Measurements from ENCODE around the gene CASZ1.

Gene CASZ1

GRCh38 chr1:10693152-10693496 lies 103.3 kb downstream of the CASZ1 start:
- TF ChIP-seq CTCF (IDR thresholded peaks at IDR 0.05; ENCODE audit: low read depth, low read length, missing control alignments): no peak
- no peak overlapping the region for H3K4me3 ChIP-seq (ENCODE audit: low read depth, low read length)
- in situ Hi-C loops (cut with HindIII; ENCODE audit: low pct_ligation_motif_present, low sequenced_read_pairs): no loop called here
- no peak overlapping the region for H3K27ac ChIP-seq
- DNase-seq: no peak
- H3K36me3 ChIP-seq (replicated peaks): no peaks in the 10 kb centered on the region
- no peaks in the 10 kb centered on the region for H3K27me3 ChIP-seq (replicated peaks)

- DNase-seq: no peak
- in situ Hi-C loops (cut with HindIII; ENCODE audit: low pct_ligation_motif_present, low sequenced_read_pairs): no loop called here
- Histone ChIP-seq H3K27me3 (replicated peaks) (no peaks in the 10 kb centered on the region), H3K36me3 (replicated peaks) (no peaks in the 10 kb centered on the region), H3K27ac (no peak overlapping the region), H3K4me3 (ENCODE audit: low read depth, low read length) (no peak overlapping the region)
- TF ChIP-seq CTCF (IDR thresholded peaks at IDR 0.05; ENCODE audit: low read depth, low read length, missing control alignments): peak; percentile 34
These were observed 103.9 kb downstream of the CASZ1 start for GRCh38 chr1:10692401-10693021.

- TF ChIP-seq CTCF (IDR thresholded peaks at IDR 0.05; ENCODE audit: low read depth, low read length, missing control alignments): no peak
- H3K27me3 ChIP-seq (replicated peaks): no peaks in the 10 kb centered on the region
- no peaks in the 10 kb centered on the region for H3K36me3 ChIP-seq (replicated peaks)
- in situ Hi-C loops (cut with HindIII; ENCODE audit: low pct_ligation_motif_present, low sequenced_read_pairs): no loop called here
- H3K27ac ChIP-seq: no peak overlapping the region
- no peak for DNase-seq
- no peak overlapping the region for H3K4me3 ChIP-seq (ENCODE audit: low read depth, low read length)
These were observed 104.7 kb downstream of the CASZ1 start for GRCh38 chr1:10691740-10692125.

- no peak overlapping the region for H3K27ac ChIP-seq
- H3K36me3 ChIP-seq (replicated peaks): no peaks in the 10 kb centered on the region
- H3K27me3 ChIP-seq (replicated peaks): no peaks in the 10 kb centered on the region
- in situ Hi-C loops (cut with HindIII; ENCODE audit: low pct_ligation_motif_present, low sequenced_read_pairs): no loop called here
- no peak for TF ChIP-seq CTCF (IDR thresholded peaks at IDR 0.05; ENCODE audit: low read depth, low read length, missing control alignments)
- no peak for DNase-seq
- H3K4me3 ChIP-seq (ENCODE audit: low read depth, low read length): no peak overlapping the region
These were observed 105.2 kb downstream of the CASZ1 start for GRCh38 chr1:10691075-10691739.

GRCh38 chr1:10690484-10690883 lies 106.0 kb downstream of the CASZ1 start:
- no peaks in the 10 kb centered on the region for H3K36me3 ChIP-seq (replicated peaks)
- H3K27me3 ChIP-seq (replicated peaks): no peaks in the 10 kb centered on the region
- H3K27ac ChIP-seq: no peak overlapping the region
- in situ Hi-C loops (cut with HindIII; ENCODE audit: low pct_ligation_motif_present, low sequenced_read_pairs): no loop called here
- TF ChIP-seq CTCF (IDR thresholded peaks at IDR 0.05; ENCODE audit: low read depth, low read length, missing control alignments): no peak
- no peak overlapping the region for H3K4me3 ChIP-seq (ENCODE audit: low read depth, low read length)
- DNase-seq: no peak

- TF ChIP-seq CTCF (IDR thresholded peaks at IDR 0.05; ENCODE audit: low read depth, low read length, missing control alignments): no peak
- Histone ChIP-seq H3K27ac (no peak overlapping the region), H3K36me3 (replicated peaks) (no peaks in the 10 kb centered on the region), H3K27me3 (replicated peaks) (no peaks in the 10 kb centered on the region), H3K4me3 (ENCODE audit: low read depth, low read length) (no peak overlapping the region)
- in situ Hi-C loops (cut with HindIII; ENCODE audit: low pct_ligation_motif_present, low sequenced_read_pairs): no loop called here
- no peak for DNase-seq
These were observed 108.0 kb downstream of the CASZ1 start for GRCh38 chr1:10688409-10688786.
